ENCODE measurements around the gene RPL36.

- no peak for TF ChIP-seq CTCF (IDR thresholded peaks at IDR 0.05 in 8 of 11, conservative IDR thresholded peaks at IDR 0.05 in 3 of 11)
- TF ChIP-seq POLR2A (IDR thresholded peaks at IDR 0.05): no peak
Measured at GRCh38 chr19:5714816-5715215, 24.7 kb downstream of the RPL36 start.
